ENCODE measurements around the gene C11orf71.

Gene C11orf71

DNA sequence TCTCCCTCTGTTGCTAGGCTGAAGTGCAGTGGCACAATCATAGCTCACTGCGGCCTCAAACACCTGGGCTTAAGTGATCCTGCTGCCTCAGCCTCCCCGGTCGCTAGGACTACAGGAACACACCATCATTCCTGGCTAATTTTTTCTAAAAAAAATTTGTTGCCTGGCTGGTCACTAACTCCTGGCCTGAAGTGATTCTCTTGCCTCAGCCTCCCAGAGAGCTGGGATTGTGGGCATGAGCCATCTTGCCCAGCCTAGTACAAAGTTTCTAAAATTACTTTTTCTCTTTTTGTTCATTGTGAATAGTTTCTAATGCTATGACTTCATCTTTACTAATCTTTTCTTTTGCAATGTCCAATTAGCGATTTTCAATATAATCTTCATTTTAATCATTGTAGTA is 12.6 kb upstream of the C11orf71 start:
- intact Hi-C loops (cut with DNase I) = no loop called here
- no peak for DNase-seq

- no peak for DNase-seq
- intact Hi-C loops (cut with DNase I) = loop anchor here (5.0 kb wide), 1 partner anchor 36 kb away; the partner anchor contains the start of gene REXO2
Observed at GRCh38 chr11:114401311-114401710, 1.0 kb upstream of the C11orf71 start.

- intact Hi-C loops (cut with DNase I) = loop anchor here (5.0 kb wide), 1 partner anchor 36 kb away; the partner anchor contains the start of gene REXO2
- no peak for DNase-seq
Observed at GRCh38 chr11:114400915-114401223, 558 bp upstream of the C11orf71 start.

- peak in 3 of 42 donors; percentile 4 to 45 (median 26) for DNase-seq
- intact Hi-C loops (cut with DNase I) = loop anchor here (5.0 to 10.0 kb wide), 2 partner anchors 38 to 55 kb away; partner anchors contain the start of gene REXO2
Observed at GRCh38 chr11:114399490-114400215, 658 bp downstream of the C11orf71 start.

DNA sequence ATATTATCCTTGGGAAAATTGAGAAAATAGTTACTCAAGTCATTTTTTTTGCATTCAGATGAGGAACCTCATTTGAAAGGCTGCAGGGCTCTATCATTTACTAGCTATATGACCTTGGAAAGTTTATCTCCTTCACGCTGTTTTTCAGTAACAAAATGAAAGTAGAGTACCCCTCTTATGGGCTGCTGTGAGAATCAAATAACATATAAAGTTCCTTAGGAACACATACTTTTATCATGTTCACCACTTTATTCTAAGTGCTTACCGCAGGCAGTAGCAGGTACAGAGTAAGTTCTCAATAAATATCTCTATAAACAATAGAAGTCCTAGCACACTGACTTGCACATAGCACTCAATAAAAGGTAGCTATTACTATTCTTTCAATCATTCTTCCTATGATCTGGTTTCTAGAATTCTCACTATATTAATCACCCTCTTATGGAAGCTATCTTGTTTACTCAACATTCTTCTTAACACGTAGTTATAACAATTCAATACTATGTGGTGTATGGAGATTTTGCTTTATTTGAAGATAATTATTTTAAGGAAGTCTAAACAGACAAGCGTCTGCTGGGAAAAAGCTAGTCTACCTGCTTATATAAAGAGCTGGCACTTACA is 1.9 kb downstream of the C11orf71 start:
- intact Hi-C loops (cut with DNase I) = loop anchor here (10.0 kb wide), 1 partner anchor 54 kb away; no protein-coding TSS in a partner anchor
- DNase-seq = no peak

- intact Hi-C loops (cut with DNase I) = loop anchor here (10.0 kb wide), 1 partner anchor 53 kb away; no protein-coding TSS in a partner anchor
Observed at GRCh38 chr11:114397349-114397982, 2.8 kb downstream of the C11orf71 start.

DNA sequence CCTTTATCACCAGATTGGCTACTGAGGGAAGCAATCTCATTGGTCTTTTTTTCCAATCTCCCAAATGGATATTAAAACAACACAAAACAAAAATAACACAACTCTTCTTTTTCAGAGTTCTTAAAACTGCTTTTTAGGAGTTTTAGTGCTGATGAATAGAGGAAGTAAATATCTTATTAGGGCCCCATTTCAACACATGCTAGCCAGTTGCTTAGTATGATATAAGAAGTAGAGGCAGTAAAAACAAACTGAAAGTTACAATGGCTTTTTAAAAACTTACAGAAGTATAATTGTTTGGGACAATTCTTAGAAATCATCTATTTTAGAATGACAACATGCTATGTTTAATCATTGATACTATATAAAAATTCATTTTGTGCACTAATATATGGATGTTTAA is 3.4 kb downstream of the C11orf71 start:
- intact Hi-C loops (cut with DNase I) = loop anchor here (10.0 kb wide), 1 partner anchor 52 kb away; no protein-coding TSS in a partner anchor
- DNase-seq = no peak

More at GRCh38 chr11:114397349-114397982, 2.8 kb downstream of the C11orf71 start:
- peak in 2 of 42 donors; percentile 8 to 28 for DNase-seq

- intact Hi-C loops (cut with DNase I) = loop anchor here (10.0 kb wide), 1 partner anchor 51 kb away; no protein-coding TSS in a partner anchor
- DNase-seq = peak in 1 of 42 donors; percentile 46
Observed at GRCh38 chr11:114395736-114396135, 4.6 kb downstream of the C11orf71 start.

DNA sequence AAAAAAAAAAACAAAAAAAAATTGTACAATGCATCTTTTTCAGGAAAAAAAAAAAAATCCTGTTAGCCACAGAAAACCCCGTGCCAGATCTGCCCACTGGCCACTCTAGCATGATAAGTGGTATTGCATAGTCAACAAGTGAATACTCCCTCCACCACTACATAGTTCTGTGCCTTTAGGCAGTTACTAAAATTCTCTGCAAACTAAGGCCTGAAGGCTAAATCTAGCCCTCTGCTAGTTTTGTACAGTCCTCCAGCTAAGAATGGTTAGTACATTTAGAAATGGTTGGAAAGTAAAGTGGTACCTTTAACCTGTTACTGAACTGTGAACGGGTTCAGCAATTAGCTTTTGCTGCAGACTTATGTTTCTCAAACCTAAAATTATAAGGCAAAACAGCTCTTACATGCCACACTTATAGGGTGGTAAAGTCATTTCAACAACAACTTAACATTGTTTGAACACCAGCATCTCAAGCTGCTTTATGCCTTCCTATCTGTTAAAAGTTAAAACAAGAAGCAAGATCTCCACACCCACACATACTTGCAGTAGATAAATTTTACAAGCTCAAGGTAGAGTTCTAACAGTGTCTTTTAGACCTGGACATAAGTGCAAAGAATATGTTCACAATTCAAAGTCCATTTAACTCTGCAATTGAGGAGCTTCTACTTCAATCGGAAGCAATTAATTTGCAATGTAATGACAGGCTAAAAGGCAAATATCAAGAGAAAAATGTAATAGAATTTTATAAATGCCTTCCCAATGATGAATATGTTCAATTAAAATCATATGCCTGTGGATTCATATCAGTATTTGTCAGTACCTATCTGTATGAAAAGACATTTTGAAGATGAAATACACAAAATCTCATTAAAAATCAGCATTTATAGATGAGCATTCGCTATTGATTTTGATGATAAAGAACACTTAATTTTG is 7.3 kb downstream of the C11orf71 start:
- no peak for DNase-seq
- intact Hi-C loops (cut with DNase I) = loop anchor here (10.0 kb wide), 1 partner anchor 48 kb away; no protein-coding TSS in a partner anchor

GRCh38 chr11:114386545-114386944 is 13.8 kb downstream of the C11orf71 start:
- no peak for DNase-seq
- intact Hi-C loops (cut with DNase I) = no loop called here

GRCh38 chr11:114386131-114386530 is 14.2 kb downstream of the C11orf71 start:
- DNase-seq = no peak
- intact Hi-C loops (cut with DNase I) = no loop called here

DNA sequence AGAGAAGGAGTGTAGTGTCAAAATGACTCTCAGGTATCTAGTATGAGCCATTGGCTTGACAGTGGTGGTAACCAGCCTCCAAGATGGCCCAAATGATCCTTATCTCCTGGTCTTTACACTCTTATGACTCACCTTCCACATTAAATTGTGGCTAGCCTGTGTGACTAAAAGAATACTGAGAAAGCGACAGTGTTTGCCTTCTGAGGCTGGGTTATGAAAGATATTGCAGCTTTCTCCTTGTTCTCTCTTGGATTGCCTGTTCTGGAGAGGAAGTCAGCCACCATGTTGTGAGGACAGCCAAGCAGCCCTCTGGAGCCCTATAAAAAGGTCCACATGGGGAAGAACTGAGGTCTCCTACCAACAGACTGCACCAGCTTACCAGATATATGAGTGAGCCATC is 15.8 kb downstream of the C11orf71 start:
- intact Hi-C loops (cut with DNase I) = no loop called here
- DNase-seq = no peak

DNA sequence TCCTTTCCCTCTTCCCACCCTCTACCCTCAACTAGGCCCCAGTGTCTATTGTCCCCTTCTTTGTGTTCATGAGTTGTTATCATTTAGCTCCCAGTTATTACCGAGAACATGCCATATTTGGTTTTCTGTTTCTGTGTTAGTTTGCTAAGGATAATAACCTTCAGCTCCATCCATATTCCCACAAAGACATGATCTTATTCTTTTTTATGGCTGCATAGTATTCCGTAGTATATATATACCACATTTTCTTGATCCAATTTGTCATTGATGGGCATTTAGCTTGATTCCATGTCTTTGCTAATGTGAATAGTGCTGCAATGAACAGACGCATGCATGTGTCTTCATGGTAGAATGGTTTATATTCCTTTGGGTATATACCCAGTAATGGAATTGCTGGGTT is 17.8 kb downstream of the C11orf71 start:
- no peak for DNase-seq

DNA sequence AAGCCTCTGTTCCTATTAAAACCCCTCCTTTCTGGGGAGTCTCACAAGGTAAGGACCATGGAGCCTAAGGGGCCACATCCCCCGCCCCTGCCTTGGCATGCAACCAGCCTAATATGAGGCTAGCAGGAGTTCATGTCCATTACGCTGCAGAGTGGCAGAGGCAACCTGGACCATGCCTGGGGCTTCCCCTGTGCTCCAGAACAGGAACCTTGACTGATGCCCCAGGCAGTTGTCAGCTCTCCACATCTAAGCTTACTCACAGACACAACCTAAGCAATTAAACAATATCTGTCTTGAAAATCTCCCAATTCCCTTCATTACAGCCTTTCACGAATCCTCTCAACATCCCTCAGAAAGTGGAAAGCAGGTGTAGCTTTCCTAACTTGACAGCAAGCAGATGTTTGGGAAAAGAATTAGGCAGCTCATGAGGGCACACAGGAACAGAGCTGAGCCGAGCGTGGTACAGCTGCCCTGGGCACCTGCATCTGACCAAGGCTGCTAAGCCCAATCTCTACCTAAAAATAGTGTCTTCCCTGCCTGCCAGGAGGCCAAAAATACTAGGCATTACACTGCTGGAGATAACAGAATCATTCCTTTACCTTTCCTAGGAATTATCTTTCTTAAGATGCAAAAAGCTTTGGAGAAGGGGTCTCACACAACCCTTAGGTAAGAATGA is 20.8 kb downstream of the C11orf71 start:
- DNase-seq = no peak
- intact Hi-C loops (cut with DNase I) = no loop called here

More for the DNA sequence above, 17.8 kb downstream of the C11orf71 start:
- intact Hi-C loops (cut with DNase I) = no loop called here

DNA sequence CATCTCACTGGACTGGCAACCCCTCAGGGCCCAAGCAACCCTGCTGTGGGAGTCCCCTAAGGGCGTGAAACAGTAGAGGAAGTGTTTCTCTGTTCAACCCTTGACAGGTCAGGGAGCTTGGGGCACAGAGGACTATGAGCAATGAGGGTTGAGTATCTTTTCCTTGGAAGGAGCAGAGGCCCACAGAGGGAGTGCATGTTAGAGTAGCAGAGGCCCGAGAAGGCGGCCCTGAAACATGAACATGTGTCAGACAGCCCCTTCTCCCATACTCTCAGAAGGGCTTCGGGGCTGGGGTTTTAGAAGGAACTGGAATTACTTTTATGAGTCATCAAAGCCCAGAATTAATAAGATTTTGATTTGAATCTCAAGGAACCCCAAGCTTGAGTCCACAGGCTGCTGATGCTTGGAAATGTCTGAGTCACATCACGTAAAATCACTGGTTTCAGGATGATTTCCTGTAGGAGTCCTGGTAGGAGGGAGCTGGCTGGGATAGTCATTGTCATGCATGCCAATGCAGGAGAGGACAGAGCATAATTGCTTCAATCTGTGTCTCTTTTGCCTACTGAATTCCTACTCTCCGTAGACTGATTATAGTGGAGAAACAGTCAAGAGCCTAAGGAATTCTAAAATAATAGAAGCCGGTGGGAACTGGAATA is 22.6 kb downstream of the C11orf71 start:
- no peak for DNase-seq
- intact Hi-C loops (cut with DNase I) = no loop called here

DNA sequence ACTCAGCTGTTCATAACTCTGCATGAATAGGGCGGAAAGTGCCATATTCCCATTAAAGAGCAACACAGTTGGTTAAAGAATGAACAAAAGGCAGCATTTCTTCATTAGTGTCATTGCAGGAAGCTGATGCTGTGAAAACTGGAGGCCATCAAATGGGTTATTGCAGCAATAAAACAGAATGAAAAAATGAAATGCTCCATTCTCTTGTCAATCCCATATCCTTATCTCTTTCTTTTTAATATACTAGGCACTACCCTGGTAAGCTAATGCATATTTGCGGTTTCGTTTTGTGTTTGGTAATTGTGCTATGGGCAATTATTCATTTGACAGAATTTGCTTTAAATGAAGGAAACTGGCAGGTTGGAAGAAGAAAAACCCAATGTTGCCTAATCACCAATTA is 25.3 kb downstream of the C11orf71 start:
- intact Hi-C loops (cut with DNase I) = no loop called here
- no peak for DNase-seq

DNA sequence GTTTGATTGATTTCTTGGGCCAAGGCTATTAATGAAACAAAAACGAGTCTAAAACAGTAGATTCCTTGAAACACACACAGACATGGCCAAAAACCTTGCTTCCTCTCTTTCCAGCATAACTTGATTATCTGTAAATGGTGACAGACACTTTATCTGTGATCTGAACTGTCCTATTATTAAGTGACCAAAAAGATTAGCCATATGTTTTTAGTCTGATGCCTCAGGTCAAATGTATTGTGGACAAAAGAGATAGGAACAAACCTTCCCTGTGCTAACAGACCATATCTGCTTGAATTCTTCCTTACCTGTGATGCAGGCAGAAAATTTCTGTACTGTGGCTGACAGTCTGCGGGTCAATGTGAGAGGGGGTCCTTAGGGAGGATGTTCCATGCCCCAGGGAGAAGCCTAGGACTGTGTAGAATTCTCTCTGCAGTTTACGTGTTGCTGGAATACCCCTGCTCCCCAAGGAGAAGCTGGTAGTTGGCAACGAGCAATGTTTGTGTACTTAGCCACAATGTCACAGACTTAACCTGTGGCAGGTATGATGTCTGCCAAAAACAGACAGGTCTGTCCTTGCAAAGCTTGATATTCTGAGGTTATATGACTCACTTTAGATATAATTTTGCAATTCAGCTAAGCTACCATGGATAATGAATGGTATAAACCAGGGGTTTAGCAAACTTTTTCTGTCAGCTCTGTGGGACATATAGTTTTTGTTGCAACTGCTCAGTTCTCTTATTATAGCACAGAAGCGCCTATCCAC is 31.2 kb downstream of the C11orf71 start:
- intact Hi-C loops (cut with DNase I) = no loop called here
- DNase-seq = no peak
